CD4-positive, alpha-beta memory T cell (primary cell): ENCODE data around the gene ALPG. TPM values are rescaled to one million over a fixed set of nuclear protein-coding genes. Genes with fewer than 3 reads are reported as not detected.

ENCODE experiments used
- CTCF ChIA-PET: fragments of 350-600 bp; sonication (Branson Sonifier 250); formaldehyde crosslinking; loops from one replicate; lab custom pipeline; 2021; ENCODE audit warnings: inconsistent platforms; ENCODE audit not compliant: partially characterized antibody; lab: Charles Lee
- POLR2A ChIA-PET: fragments of 350-600 bp; sonication (Branson Sonifier 250); formaldehyde crosslinking; loops from one replicate; lab custom pipeline; 2021; ENCODE audit not compliant: partially characterized antibody; lab: Charles Lee
- DNase-seq, 5 donors: peaks; one replicate each; pipeline versions ENCODE4 v3.0.0 to v3.0.0-alpha.2; 2020 to 2022; ENCODE audit warnings: mixed read lengths in 1 of 5
- H3K27ac ChIP-seq: one replicate; pipeline ENCODE4 v1.7.0; 2013; ENCODE audit warnings: low read depth, low read length
- H3K27me3 ChIP-seq: 2 replicates; pipeline ENCODE4 v1.7.0; 2013; ENCODE audit warnings: mild to moderate bottlenecking, low read length, moderate library complexity; ENCODE audit not compliant: insufficient read depth
- H3K36me3 ChIP-seq: 2 replicates; pipeline ENCODE4 v1.7.0; 2013; ENCODE audit warnings: mild to moderate bottlenecking, low read length, moderate library complexity; ENCODE audit not compliant: insufficient read depth
- H3K4me1 ChIP-seq: 2 replicates; pipeline ENCODE4 v1.7.0; 2013; ENCODE audit warnings: mild to moderate bottlenecking, low read length, moderate library complexity; ENCODE audit not compliant: insufficient read depth
- H3K4me3 ChIP-seq, 2 donors: one replicate each; pipeline ENCODE4 v1.7.0; 2013; ENCODE audit warnings: low read length in 2 of 2, mild to moderate bottlenecking in 1 of 2
- H3K9me3 ChIP-seq, 2 donors: one replicate each; pipeline ENCODE4 v1.7.0; 2013; ENCODE audit warnings: low read length in 2 of 2, control low read depth in 1 of 2; ENCODE audit not compliant: control insufficient read depth in 1 of 2
- H3K27ac Mint-ChIP-seq, 7 donors: one replicate each; pipeline ENCODE4 v1.8.0; 2020 to 2021; ENCODE audit warnings: mixed read lengths in 7 of 7, mild to moderate bottlenecking in 6 of 7, inconsistent platforms in 3 of 7, moderate library complexity in 3 of 7
- H3K27me3 Mint-ChIP-seq, 2 donors: one replicate each; pipeline ENCODE4 v1.8.0; 2020 to 2021; ENCODE audit warnings: mixed read lengths in 2 of 2
- H3K36me3 Mint-ChIP-seq, 2 donors: one replicate each; pipeline ENCODE4 v1.8.0; 2020 to 2021; ENCODE audit warnings: mixed read lengths in 2 of 2, inconsistent platforms in 1 of 2, mild to moderate bottlenecking in 1 of 2
- H3K4me1 Mint-ChIP-seq, 4 donors: one replicate each; pipeline ENCODE4 v1.8.0; 2020 to 2021; ENCODE audit warnings: mixed read lengths in 4 of 4, mild to moderate bottlenecking in 1 of 4
- H3K4me3 Mint-ChIP-seq, 8 donors: one replicate each; pipeline ENCODE4 v1.8.0; 2020 to 2021; ENCODE audit warnings: mixed read lengths in 8 of 8, mild to moderate bottlenecking in 7 of 8, moderate library complexity in 6 of 8, inconsistent platforms in 3 of 8
- H3K9me3 Mint-ChIP-seq, 8 donors: one replicate each; pipeline ENCODE4 v1.8.0; 2020 to 2021; ENCODE audit warnings: mixed read lengths in 8 of 8, mild to moderate bottlenecking in 5 of 8, inconsistent platforms in 3 of 8, moderate library complexity in 1 of 8
- intact Hi-C: fragments of 100-400 bp; cut with micrococcal nuclease; formaldehyde crosslinking; loops from one replicate; pipeline ENCODE4 v1.15.1; 2023
- polyA plus RNA-seq, 2 donors: library from polyadenylated mRNA; unstranded; fragments of 300-500 nt; fragmentation: Illumina TruSeq; gene quantifications; one replicate each; pipeline ENCODE4 v1.2.3, GENCODE V29; 2021
- total RNA-seq, 2 experiments: library from RNA; stranded (reverse); gene quantifications; one replicate each; pipeline ENCODE4 v1.2.3, GENCODE V29; 2021

The ALPG gene
- total and polyA plus RNA-seq, 4 experiments from 2014 or later: not detected

GRCh38 chr2:232372231-232373208, 34.1 kb upstream of the ALPG start:
- no peaks in the 10 kb centered on the region for H3K27me3 ChIP-seq
- H3K4me1 Mint-ChIP-seq: no peaks in the 10 kb centered on the region
- H3K4me3 Mint-ChIP-seq: no peak overlapping the region
- H3K36me3 Mint-ChIP-seq: no peaks in the 10 kb centered on the region
- no peaks in the 10 kb centered on the region for H3K27me3 Mint-ChIP-seq
- POLR2A ChIA-PET: no interaction called here
- H3K4me3 ChIP-seq: no peak overlapping the region
- no peak overlapping the region for H3K27ac ChIP-seq
- no peak overlapping the region for H3K27ac Mint-ChIP-seq
- no peak for DNase-seq
- no peaks in the 10 kb centered on the region for H3K9me3 Mint-ChIP-seq
- H3K9me3 ChIP-seq: no peaks in the 10 kb centered on the region
- CTCF ChIA-PET: no interaction called here
- no peaks in the 10 kb centered on the region for H3K36me3 ChIP-seq
- intact Hi-C loops: no loop called here
- H3K4me1 ChIP-seq: no peaks in the 10 kb centered on the region

- Mint-ChIP-seq H3K4me1 (no peaks in the 10 kb centered on the region), H3K4me3 (no peak overlapping the region), H3K27ac (no peak overlapping the region), H3K27me3 (no peaks in the 10 kb centered on the region), H3K36me3 (no peaks in the 10 kb centered on the region), H3K9me3 (no peaks in the 10 kb centered on the region)
- Histone ChIP-seq H3K27me3 (no peaks in the 10 kb centered on the region), H3K9me3 (no peaks in the 10 kb centered on the region), H3K4me3 (no peak overlapping the region), H3K27ac (no peak overlapping the region), H3K4me1 (no peaks in the 10 kb centered on the region), H3K36me3 (no peaks in the 10 kb centered on the region)
- no peak for DNase-seq
- POLR2A ChIA-PET: no interaction called here
- intact Hi-C loops: no loop called here
- CTCF ChIA-PET: no interaction called here
These were observed 32.3 kb upstream of the ALPG start for GRCh38 chr2:232374356-232374755.

GRCh38 chr2:232375164-232375563, 31.5 kb upstream of the ALPG start:
- H3K27me3 Mint-ChIP-seq: no peaks in the 10 kb centered on the region
- no peak overlapping the region for H3K27ac Mint-ChIP-seq
- Histone ChIP-seq H3K27ac (no peak overlapping the region), H3K36me3 (no peaks in the 10 kb centered on the region), H3K9me3 (no peaks in the 10 kb centered on the region), H3K4me3 (no peak overlapping the region), H3K4me1 (no peaks in the 10 kb centered on the region), H3K27me3 (no peaks in the 10 kb centered on the region)
- intact Hi-C loops: no loop called here
- CTCF ChIA-PET: no interaction called here
- no peaks in the 10 kb centered on the region for H3K9me3 Mint-ChIP-seq
- no peak overlapping the region for H3K4me3 Mint-ChIP-seq
- POLR2A ChIA-PET: no interaction called here
- no peaks in the 10 kb centered on the region for H3K36me3 Mint-ChIP-seq
- H3K4me1 Mint-ChIP-seq: no peaks in the 10 kb centered on the region
- no peak for DNase-seq

- Histone ChIP-seq H3K36me3 (no peaks in the 10 kb centered on the region), H3K27ac (no peak overlapping the region), H3K4me1 (no peaks in the 10 kb centered on the region), H3K4me3 (no peak overlapping the region), H3K9me3 (no peaks in the 10 kb centered on the region), H3K27me3 (no peaks in the 10 kb centered on the region)
- no peak for DNase-seq
- Mint-ChIP-seq H3K27me3 (no peaks in the 10 kb centered on the region), H3K4me3 (no peak overlapping the region), H3K27ac (no peak overlapping the region), H3K36me3 (no peaks in the 10 kb centered on the region), H3K9me3 (no peaks in the 10 kb centered on the region), H3K4me1 (no peaks in the 10 kb centered on the region)
- ChIA-PET POLR2A (no interaction called here), CTCF (no interaction called here)
- intact Hi-C loops: no loop called here
These were observed 30.4 kb upstream of the ALPG start for GRCh38 chr2:232376260-232376659.

GRCh38 chr2:232376713-232377112, 29.9 kb upstream of the ALPG start:
- Histone ChIP-seq H3K36me3 (no peaks in the 10 kb centered on the region), H3K27ac (no peak overlapping the region), H3K4me1 (no peaks in the 10 kb centered on the region), H3K27me3 (no peaks in the 10 kb centered on the region), H3K4me3 (no peak overlapping the region), H3K9me3 (no peaks in the 10 kb centered on the region)
- ChIA-PET CTCF (no interaction called here), POLR2A (no interaction called here)
- no peak overlapping the region for H3K27ac Mint-ChIP-seq
- no peak for DNase-seq
- no peaks in the 10 kb centered on the region for H3K4me1 Mint-ChIP-seq
- H3K9me3 Mint-ChIP-seq: no peaks in the 10 kb centered on the region
- no peaks in the 10 kb centered on the region for H3K36me3 Mint-ChIP-seq
- intact Hi-C loops: no loop called here
- H3K27me3 Mint-ChIP-seq: no peaks in the 10 kb centered on the region
- H3K4me3 Mint-ChIP-seq: no peak overlapping the region

GRCh38 chr2:232377319-232377718, 29.3 kb upstream of the ALPG start:
- Histone ChIP-seq H3K27ac (no peak overlapping the region), H3K27me3 (no peaks in the 10 kb centered on the region), H3K36me3 (no peaks in the 10 kb centered on the region), H3K4me3 (no peak overlapping the region), H3K4me1 (no peaks in the 10 kb centered on the region), H3K9me3 (no peaks in the 10 kb centered on the region)
- no peaks in the 10 kb centered on the region for H3K36me3 Mint-ChIP-seq
- no peak overlapping the region for H3K4me3 Mint-ChIP-seq
- CTCF ChIA-PET: no interaction called here
- no peak for DNase-seq
- peaks cover 0 to 6% of the 10 kb centered on the region in 2 donors for H3K27me3 Mint-ChIP-seq
- intact Hi-C loops: no loop called here
- no peaks in the 10 kb centered on the region for H3K9me3 Mint-ChIP-seq
- H3K27ac Mint-ChIP-seq: no peak overlapping the region
- H3K4me1 Mint-ChIP-seq: no peaks in the 10 kb centered on the region
- POLR2A ChIA-PET: no interaction called here

- no peak overlapping the region for H3K4me3 Mint-ChIP-seq
- no peak for DNase-seq
- ChIA-PET CTCF (no interaction called here), POLR2A (interaction anchor here (1.5 kb wide), 1 partner anchor 28 kb away, joined by 4 read pairs; no protein-coding TSS in a partner anchor)
- peaks cover 0 to 11% of the 10 kb centered on the region in 2 donors for H3K27me3 Mint-ChIP-seq
- Histone ChIP-seq H3K4me1 (no peaks in the 10 kb centered on the region), H3K27ac (no peak overlapping the region), H3K36me3 (no peaks in the 10 kb centered on the region), H3K9me3 (no peaks in the 10 kb centered on the region), H3K4me3 (no peak overlapping the region), H3K27me3 (no peaks in the 10 kb centered on the region)
- no peaks in the 10 kb centered on the region for H3K4me1 Mint-ChIP-seq
- intact Hi-C loops: no loop called here
- H3K9me3 Mint-ChIP-seq: no peaks in the 10 kb centered on the region
- no peaks in the 10 kb centered on the region for H3K36me3 Mint-ChIP-seq
- no peak overlapping the region for H3K27ac Mint-ChIP-seq
These were observed 28.6 kb upstream of the ALPG start for GRCh38 chr2:232377841-232378734.
